Left lobe of liver (tissue), 2 donors: ENCODE measurements around the gene CFAP54. TPM values are rescaled to one million over a fixed set of nuclear protein-coding genes. Genes with fewer than 3 reads are reported as not detected.
A peak's percentile ranks its signal among the peaks of the same experiment; 100 is the strongest.
"Not testable (repeated sequence)": the region's sequence is repeated elsewhere in the genome, so short reads cannot be mapped to it uniquely, and the experiment has no call there.

Source experiments
- ATAC-seq: fragments of 200-7000 bp; cut with Tn5 transposase; one replicate; pipeline ENCODE4 v1.9.1; 2020; ENCODE audit warnings: mild to moderate bottlenecking, moderate library complexity
- DNase-seq: peaks from one replicate; pipeline ENCODE4 v3.0.0-alpha.2; 2020; ENCODE audit warnings: low spot score
- total RNA-seq: library from RNA; stranded (reverse); gene quantifications from one replicate; pipeline ENCODE4 v1.2.1, GENCODE V29; 2021
- donor health status: DM: no; HTN: no; CAD: no; lungs with moderate emphysema.
- donor health status: DM: no; HTN: yes; CAD: no.

The CFAP54 gene
- total RNA-seq, 1 donor from 2014 or later, result 0.13 TPM

GRCh38 chr12:96714199-96714598 lies 224.8 kb downstream of the CFAP54 start:
- DNase-seq (no peak), ATAC-seq (no peak)

DNA sequence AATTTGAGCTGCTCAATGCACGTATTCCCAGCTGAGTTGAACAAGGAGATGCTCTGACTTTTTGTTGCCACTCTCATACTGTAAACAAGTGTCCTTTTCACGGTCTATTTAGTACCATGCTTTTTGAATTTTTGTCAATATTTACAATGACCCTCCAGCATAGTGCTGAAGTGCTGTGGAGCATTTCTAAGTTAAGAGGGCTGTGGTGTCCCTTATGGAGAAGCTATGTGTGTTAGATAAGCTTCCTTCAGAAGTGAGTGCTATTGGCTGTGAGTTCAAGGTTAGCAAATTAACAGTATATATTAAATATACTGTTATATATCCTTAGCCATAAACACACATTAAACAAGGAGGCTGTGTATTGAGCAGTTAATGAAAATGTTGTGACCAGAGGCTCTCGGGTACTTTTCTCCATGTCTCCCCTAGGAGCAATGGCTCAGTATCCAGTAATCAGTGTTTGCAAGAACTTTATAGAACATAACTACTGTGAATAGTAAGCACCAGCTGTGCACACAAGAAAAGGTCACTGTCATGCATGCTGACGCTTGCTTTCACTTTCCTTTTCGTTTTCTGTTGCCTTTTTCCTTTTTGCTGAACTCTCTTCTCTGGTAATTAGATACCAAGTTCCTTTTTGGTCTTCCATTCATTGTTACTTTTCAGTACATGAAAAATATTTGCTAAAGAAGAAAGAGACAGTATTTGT lies 230.4 kb downstream of the CFAP54 start:
- no peak for DNase-seq
- ATAC-seq, result peak; percentile 89

GRCh38 chr12:96720363-96720705 lies 231.0 kb downstream of the CFAP54 start:
- DNase-seq (no peak), ATAC-seq (peak; percentile 95)

- not testable (repeated sequence) for DNase-seq
Measured at GRCh38 chr12:96729466-96729865, 240.1 kb downstream of the CFAP54 start.

GRCh38 chr12:96729886-96730285 lies 240.5 kb downstream of the CFAP54 start:
- ATAC-seq (no peak), DNase-seq (no peak)

More at GRCh38 chr12:96729466-96729865, 240.1 kb downstream of the CFAP54 start:
- ATAC-seq, result not testable (repeated sequence)

DNA sequence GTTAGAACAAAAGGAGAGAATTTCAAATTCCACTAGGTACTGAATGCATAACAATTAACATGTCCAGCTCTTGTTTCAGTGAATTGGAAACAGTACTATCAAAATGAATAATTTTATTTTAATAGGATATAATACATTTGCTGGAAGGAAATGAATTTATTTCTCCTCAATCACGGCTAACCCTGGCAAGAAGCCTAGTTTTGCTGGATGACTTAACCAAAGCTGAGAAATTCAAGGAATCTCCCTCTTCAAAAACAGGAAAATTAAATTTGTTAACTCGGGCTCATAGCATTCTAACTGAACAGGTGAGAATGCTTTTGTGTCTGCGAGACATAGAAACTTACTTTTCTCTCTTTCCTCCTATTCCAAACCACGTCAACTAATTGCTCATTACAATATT lies 254.2 kb downstream of the CFAP54 start:
- ATAC-seq, result no peak
- DNase-seq, result no peak

- DNase-seq, result no peak
- no peak for ATAC-seq
Measured at GRCh38 chr12:96749999-96750398, 260.6 kb downstream of the CFAP54 start.

GRCh38 chr12:96751626-96752025 lies 262.2 kb downstream of the CFAP54 start:
- no peak for DNase-seq
- ATAC-seq, result no peak

DNA sequence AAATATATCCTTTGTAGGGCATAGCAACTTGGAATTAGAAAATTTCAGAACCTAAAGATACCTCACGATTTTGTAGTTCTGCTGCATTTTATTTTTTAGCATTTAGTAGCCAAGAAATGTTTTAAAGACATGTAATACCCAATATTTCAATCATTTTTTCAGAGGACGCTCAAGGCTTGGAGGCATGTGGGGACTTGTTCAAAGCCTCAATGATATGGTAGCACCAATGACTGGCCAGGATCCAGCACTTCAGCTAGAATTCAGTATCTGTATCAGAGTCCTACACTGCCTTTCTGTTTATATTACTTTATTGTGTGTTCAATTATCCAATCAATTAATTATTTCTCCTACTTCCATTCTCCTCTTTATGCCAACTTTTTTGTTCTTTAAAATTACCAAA lies 262.8 kb downstream of the CFAP54 start:
- ATAC-seq (no peak), DNase-seq (no peak)

DNA sequence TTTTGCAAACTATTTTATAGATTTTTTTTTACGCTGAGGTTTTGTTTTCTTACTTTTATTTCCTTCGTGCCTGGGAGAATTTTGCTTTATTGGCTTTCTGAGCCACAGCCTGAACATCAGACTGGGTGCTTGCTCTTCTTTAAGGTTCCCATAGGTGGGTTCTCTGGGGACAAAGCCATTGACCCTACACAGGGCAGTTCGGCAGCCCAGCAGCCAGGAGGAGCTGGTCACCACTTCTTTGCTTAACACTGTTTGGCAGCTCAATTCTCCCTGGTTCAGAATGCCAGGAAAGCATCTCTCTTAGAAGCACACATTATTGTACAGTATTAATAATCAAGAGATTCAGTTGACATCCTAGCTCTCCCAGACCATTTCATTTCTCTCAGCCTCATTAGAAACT lies 276.9 kb downstream of the CFAP54 start:
- ATAC-seq, result no peak
- DNase-seq, result no peak

DNA sequence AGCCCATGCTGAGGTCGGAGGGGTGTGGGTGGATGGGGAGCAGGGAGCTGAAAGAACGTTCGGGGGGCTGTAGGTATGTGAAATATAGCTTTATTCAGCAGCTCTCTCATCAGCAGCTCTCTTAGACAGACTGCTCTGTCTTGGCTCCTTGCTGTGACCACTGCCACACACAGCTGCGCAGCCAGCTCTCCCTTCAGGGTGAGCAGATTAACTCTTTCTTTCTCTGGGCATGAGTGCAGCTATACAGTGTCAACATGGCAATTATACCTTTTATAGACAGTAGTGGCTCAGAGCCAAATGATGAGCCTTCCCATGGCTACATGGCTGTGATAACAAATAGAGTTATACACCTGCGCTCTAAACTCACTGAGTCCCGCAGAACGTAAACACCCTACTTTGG lies 280.0 kb downstream of the CFAP54 start:
- DNase-seq (no peak), ATAC-seq (no peak)

DNA sequence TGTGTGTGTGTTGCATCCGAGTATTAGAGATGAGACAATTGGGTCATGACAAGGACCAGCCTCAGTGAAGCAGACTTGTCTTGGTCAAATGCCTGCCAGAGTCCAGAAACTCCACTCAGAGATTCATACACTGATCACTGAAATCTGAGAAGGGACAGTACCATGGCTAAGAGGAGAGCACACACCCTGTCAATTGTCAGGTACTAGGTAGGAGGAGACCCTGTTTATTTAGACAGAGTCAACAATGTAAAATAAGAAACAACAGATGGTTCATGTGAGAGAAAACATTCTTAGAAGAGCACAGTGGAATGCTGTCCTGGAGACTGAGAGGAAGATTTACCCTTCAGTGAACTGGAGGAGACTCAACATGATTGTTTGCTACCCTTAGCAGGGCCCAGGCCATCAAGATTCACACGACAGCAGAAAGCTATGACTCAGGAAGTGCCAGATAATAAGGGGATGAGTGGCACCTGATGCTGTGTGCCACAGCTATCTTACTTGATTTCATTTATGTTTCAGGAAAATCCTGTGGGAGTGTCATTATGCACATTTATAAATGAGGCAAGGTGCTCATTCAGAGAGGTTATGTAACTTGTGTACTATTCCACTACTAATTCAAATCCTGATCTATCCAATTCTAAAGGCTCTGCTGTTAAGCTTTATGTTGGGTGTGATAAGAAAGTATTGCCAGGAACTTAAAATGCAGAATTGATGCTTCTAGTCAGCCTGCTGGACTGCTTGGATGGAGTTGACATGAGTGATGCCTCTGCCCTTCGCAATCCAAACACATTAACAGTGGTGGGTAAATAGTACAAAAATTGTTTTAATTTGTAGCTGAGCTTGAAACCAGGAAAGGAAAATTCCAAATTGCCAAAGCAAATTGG lies 281.1 kb downstream of the CFAP54 start:
- ATAC-seq (no peak), DNase-seq (no peak)

- no peak for ATAC-seq
Measured at GRCh38 chr12:96773031-96773430, 283.7 kb downstream of the CFAP54 start.

DNA sequence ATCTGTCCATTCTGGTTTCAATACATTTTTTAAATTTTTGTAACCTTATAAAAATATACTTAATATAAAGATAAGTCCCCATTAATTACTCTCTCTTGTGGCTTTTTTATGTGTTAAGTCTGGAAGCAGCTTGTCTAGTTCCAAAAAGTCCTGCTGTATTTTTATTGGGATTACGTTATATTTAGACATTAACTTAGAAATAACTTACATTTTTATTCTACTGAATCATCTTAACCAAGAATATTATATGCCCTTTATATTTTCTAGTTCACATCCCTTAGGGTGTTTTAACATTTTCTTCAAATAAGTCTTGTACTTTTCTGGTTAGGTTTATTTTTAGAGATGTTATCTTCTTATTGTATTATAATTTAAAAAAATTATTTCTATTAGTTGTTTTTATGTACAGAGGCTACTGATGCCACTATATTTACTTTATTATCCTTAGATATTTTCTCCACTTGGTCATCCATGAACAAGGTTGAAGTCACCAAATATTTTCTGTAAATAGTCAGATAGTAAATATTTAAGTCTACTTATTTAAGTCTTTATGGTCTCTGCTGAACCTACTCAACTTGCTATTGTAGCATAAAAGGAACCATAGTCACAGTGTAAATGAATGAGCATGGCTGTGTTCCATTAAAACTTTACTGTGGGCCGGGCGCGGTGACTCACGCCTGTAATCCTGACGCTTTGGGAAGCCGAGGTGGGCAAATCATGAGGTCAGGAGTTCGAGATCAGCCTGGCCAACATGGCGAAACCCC lies 285.3 kb downstream of the CFAP54 start:
- DNase-seq (no peak), ATAC-seq (no peak)

More at GRCh38 chr12:96773031-96773430, 283.7 kb downstream of the CFAP54 start:
- DNase-seq, result no peak

DNA sequence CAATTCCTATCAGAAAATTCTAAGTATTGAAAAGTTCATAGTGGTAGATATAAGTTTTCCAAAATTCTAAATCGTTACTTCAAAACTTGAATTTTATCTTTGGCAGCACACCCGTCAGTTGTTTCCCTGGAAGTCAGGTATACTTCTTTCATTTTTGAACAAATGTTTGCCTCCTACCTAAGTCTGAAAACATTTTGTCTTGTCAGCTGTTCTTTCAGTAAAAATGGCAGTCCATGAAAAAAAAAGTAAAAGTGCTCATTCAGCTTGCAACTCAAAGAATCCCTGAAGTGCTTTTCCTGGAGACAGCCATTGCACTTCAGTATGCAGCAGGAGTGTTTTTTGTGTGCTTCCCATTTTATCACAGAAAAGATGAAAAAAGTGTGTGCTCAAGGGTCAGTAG lies 287.5 kb downstream of the CFAP54 start:
- ATAC-seq, result no peak
- DNase-seq, result no peak

DNA sequence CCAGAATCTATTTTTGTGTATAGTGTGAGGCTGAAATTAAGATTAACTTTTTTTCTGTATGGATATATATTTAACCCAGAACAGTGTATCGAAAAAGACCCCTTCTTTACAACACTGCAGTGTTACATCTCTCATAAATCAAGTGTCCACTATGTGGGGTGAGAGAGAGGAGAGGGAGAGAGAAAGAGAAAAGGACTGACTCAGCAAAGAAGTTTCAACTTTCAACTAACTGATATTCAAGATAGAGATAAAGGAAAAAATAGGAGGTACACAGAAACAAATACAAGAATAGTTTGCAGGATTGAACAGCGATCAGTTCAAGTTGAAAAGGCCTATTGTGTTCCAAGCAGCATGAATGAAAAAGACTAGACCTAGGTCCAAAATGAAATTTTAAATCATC lies 291.0 kb downstream of the CFAP54 start:
- ATAC-seq (no peak), DNase-seq (no peak)

DNA sequence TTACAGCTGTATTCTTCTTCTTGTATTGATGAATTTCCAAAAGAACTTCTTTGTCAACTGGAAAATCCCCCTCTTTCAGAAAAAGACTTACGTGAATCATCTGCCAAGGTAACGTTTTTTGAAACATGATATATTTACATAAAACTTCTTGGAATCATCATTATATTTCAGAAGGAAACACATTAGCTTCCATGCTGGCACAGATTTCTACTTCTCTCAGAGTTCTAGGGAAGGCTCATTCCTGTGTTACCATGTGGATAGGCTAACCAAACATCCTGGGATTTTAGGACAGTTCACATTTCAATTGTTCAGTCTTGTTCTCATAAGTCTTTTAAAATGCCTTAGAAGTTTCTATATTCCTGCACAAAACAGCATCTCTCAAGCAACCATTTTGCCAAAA lies 297.4 kb downstream of the CFAP54 start:
- DNase-seq, result no peak
- ATAC-seq, result no peak

DNA sequence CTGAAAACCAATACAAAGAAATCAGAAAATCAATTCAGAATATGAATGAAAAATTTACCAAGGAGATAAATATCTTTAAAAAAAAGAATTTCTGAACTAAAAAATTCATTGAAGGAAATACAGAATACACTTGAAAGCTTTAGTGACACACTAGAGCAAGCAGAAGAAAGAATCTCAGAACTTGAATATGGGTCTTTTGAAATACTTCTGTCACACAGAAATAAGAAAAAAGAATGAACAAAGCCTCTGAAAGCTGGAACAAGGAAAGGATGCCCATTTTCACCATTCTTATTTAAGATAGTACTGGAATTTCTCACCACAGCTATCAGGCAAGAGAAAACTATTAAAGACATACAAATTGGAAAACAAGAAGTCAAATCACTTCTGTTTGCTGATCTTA lies 314.6 kb downstream of the CFAP54 start:
- ATAC-seq (no peak), DNase-seq (no peak)

DNA sequence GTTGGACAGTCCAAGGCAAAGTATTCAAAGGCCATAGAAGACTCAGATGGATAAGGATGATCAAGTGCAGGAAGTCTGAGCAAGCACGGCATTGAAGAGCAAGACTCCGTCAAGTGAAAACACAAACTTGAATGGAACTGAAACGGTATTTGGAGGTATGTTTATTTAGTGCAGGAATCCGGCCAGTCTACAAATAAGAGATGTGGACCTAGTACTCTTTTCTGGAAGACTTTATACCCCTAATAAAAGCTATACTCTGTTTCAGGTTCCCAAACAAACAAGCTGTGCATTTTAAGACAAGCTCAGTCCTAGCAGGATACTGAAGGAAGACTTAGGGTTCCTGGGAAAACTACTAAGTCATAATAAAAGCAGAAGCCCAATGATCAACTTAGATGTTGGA lies 316.9 kb downstream of the CFAP54 start:
- no peak for ATAC-seq
- no peak for DNase-seq

- DNase-seq, result no peak
- no peak for ATAC-seq
Measured at GRCh38 chr12:96807741-96808140, 318.4 kb downstream of the CFAP54 start.

GRCh38 chr12:96808587-96808986 lies 319.2 kb downstream of the CFAP54 start:
- DNase-seq, result no peak
- ATAC-seq, result no peak

- DNase-seq (no peak), ATAC-seq (no peak)
Measured at GRCh38 chr12:96809522-96809921, 320.1 kb downstream of the CFAP54 start.
